Peyer's patch (tissue), 4 donors: ENCODE data around the gene BIRC6. TPM values are rescaled to one million over a fixed set of nuclear protein-coding genes. Genes with fewer than 3 reads are reported as not detected.

ENCODE experiments used
- DNase-seq, 3 donors: peaks; one replicate each; pipeline ENCODE4 v3.0.0-alpha.2; 2017 to 2019
- H3K27ac ChIP-seq, 4 donors: fragments of 200-600 bp; sonication (generic); one replicate each; pipeline ENCODE4 v1.5.1; 2016 to 2019
- H3K27me3 ChIP-seq, 2 donors: fragments of 200-600 bp; sonication (generic); one replicate each; pipeline ENCODE4 v1.5.1; 2019
- H3K36me3 ChIP-seq, 3 donors: fragments of 200-600 bp; sonication (generic); one replicate each; pipeline ENCODE4 v1.5.1; 2016 to 2019
- H3K4me1 ChIP-seq, 4 donors: fragments of 200-600 bp; sonication (generic); one replicate each; pipeline ENCODE4 v1.5.1; 2016 to 2019
- H3K4me3 ChIP-seq, 4 donors: fragments of 200-600 bp; sonication (generic); 1 replicate in 3 of 4; 2 replicates in 1 of 4; pipeline ENCODE4 v1.5.1; 2016 to 2019; ENCODE audit warnings: mild to moderate bottlenecking in 1 of 4
- H3K9me3 ChIP-seq, 4 donors: fragments of 200-600 bp; sonication (generic); one replicate each; pipeline ENCODE4 v1.5.1; 2016 to 2019; ENCODE audit warnings: mild to moderate bottlenecking in 1 of 4
- CTCF ChIP-seq, 6 experiments: fragments of 450-650 bp in 4 of 6; fragments of 200-600 bp in 2 of 6; sonication (generic) in 1 of 6; IDR thresholded peaks; one replicate each; pipeline ENCODE4 v1.5.1; 2017 to 2019; ENCODE audit warnings: antibody characterized with exemption in 6 of 6, mild to moderate bottlenecking in 3 of 6, moderate library complexity in 1 of 6
- POLR2A ChIP-seq, 2 donors: fragments of 450-650 bp; IDR thresholded peaks; one replicate each; pipeline ENCODE4 v1.5.1; 2017; ENCODE audit warnings: antibody characterized with exemption in 2 of 2, mild to moderate bottlenecking in 2 of 2, moderate library complexity in 2 of 2
- total RNA-seq, 4 donors: library from RNA; depleted of rRNA; stranded (reverse); fragments of >200 nt; gene quantifications; one replicate each; pipeline ENCODE4 v1.1.0, GENCODE V29; 2016

BIRC6 gene
- total RNA-seq, 4 donors from 2014 or later, result 133 to 237 (median 214) TPM

DNA sequence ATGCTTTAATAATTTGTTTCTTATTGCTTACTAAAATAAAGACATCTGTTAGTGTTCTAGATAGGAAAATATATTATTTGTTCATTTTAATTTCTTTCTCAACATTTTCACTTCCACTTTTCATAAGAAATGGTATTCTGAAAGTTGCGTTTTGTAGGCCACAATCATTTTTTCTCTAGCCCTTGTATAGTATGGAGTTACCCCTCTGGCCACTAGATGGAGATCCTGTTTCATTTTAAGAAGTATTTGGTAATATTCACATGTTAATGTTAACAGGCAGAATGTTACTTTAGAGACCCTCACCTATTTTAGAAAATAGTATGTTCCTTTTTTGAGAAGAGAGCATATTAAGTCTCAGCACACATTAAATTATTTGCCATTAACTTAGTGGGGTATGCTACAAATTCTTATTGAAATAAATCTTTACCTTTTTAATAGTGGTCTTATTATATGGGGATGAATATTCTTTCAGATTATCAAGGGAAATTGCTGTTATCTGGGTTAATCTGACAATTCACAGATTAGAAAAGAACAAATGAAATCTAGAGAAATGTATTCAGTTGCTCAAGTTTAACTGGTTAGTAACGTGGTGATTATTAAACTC is 197.1 kb downstream of the BIRC6 start:
- no peak for DNase-seq
- no peak for TF ChIP-seq POLR2A (IDR thresholded peaks at IDR 0.05)
- peak; percentile 19 to 63 (median 56) for TF ChIP-seq CTCF (IDR thresholded peaks at IDR 0.05)
- peaks cover 0 to 18% (median 0%) of the 10 kb centered on the region in 3 donors for H3K36me3 ChIP-seq
- H3K4me1 ChIP-seq, result no peaks in the 10 kb centered on the region
- no peak overlapping the region for H3K27ac ChIP-seq
- H3K4me3 ChIP-seq, result no peak overlapping the region
- H3K27me3 ChIP-seq, result no peaks in the 10 kb centered on the region
- no peaks in the 10 kb centered on the region for H3K9me3 ChIP-seq

GRCh38 chr2:32558492-32558891 is 201.7 kb downstream of the BIRC6 start:
- Histone ChIP-seq H3K4me3 (no peak overlapping the region), H3K9me3 (no peaks in the 10 kb centered on the region), H3K36me3 (peaks cover 0 to 22% (median 0%) of the 10 kb centered on the region in 3 donors), H3K27me3 (no peaks in the 10 kb centered on the region), H3K4me1 (no peaks in the 10 kb centered on the region), H3K27ac (no peak overlapping the region)
- DNase-seq, result no peak
- no peak for TF ChIP-seq CTCF (IDR thresholded peaks at IDR 0.05)
- no peak for TF ChIP-seq POLR2A (IDR thresholded peaks at IDR 0.05)

GRCh38 chr2:32559136-32559535 is 202.3 kb downstream of the BIRC6 start:
- TF ChIP-seq CTCF (IDR thresholded peaks at IDR 0.05), result no peak
- TF ChIP-seq POLR2A (IDR thresholded peaks at IDR 0.05), result no peak
- H3K36me3 ChIP-seq, result peaks cover 0 to 22% (median 0%) of the 10 kb centered on the region in 3 donors
- H3K27me3 ChIP-seq, result no peaks in the 10 kb centered on the region
- no peak for DNase-seq
- no peaks in the 10 kb centered on the region for H3K4me1 ChIP-seq
- no peaks in the 10 kb centered on the region for H3K9me3 ChIP-seq
- no peak overlapping the region for H3K4me3 ChIP-seq
- no peak overlapping the region for H3K27ac ChIP-seq

GRCh38 chr2:32562906-32563305 is 206.1 kb downstream of the BIRC6 start:
- Histone ChIP-seq H3K9me3 (peaks cover 0 to 9% (median 0%) of the 10 kb centered on the region in 4 donors), H3K4me1 (no peaks in the 10 kb centered on the region), H3K4me3 (no peak overlapping the region), H3K27me3 (no peaks in the 10 kb centered on the region), H3K36me3 (peaks cover 0 to 37% (median 0%) of the 10 kb centered on the region in 3 donors), H3K27ac (no peak overlapping the region)
- no peak for TF ChIP-seq POLR2A (IDR thresholded peaks at IDR 0.05)
- TF ChIP-seq CTCF (IDR thresholded peaks at IDR 0.05), result no peak
- no peak for DNase-seq

DNA sequence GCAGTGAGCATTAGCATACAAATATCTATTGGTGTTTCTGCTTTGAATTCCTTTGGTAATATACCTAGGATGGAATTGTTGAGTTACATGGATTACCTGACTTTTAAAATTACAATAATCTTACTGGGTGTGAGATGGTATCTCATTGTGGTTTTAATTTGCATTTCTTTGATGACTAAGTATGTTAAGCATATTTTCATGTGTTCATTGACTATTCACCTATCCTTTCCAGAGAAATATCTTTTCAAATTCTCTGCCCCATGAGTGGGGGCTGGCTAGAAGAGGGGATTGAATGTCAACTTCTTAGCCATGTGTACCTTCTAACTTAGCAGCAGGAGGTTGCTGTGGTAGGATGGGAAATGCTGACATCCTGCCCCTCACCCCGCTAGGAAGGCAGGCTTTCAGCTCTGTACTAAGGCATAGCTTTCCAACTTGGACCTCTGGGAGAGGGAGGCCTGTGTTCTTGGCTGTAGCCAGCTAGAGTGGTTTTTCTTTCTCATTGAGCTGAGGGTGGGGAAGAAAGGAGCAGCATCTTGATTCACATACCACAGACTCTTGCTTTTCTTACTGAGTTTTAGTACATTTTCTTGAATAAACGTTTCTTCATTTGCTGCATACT is 207.7 kb downstream of the BIRC6 start:
- no peak overlapping the region for H3K27ac ChIP-seq
- DNase-seq, result no peak
- no peak for TF ChIP-seq POLR2A (IDR thresholded peaks at IDR 0.05)
- no peak for TF ChIP-seq CTCF (IDR thresholded peaks at IDR 0.05)
- no peak overlapping the region for H3K4me3 ChIP-seq
- H3K27me3 ChIP-seq, result no peaks in the 10 kb centered on the region
- peaks cover 0 to 9% (median 0%) of the 10 kb centered on the region in 4 donors for H3K9me3 ChIP-seq
- no peaks in the 10 kb centered on the region for H3K4me1 ChIP-seq
- peaks cover 0 to 37% (median 0%) of the 10 kb centered on the region in 3 donors for H3K36me3 ChIP-seq
